ENCODE data around the gene ABT1.

Gene ABT1

DNA sequence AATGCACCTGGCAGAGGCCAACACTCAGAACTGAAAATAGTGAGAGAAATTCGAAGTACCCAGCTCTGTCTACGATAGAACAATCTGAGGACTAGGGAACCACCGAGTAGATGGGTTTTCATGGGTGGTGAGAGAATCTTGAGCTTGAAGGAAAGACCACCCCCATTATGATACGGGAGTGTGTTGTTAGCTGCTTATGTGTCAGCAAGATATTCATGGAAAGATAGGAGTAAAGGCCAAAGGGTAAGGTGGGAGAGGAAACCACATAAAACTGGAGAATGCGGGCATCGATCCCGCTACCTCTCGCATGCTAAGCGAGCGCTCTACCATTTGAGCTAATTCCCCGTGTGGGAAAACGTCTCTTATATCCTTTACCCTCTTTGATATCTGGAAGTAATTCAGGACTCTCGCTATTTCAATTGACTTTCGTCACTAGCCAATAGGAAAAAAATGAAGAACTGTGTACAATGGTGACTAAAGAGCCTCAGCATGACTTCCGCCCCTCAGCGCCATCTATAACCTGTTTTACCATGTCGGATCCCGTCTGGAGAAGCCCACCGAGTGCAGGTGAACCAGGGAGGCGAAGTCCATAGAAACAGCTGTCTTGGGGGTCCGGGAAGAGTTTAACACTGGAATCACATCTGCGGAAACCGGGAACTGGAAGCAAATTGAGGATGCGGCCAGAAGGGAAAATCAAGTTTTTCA lies 25.0 kb upstream of the ABT1 start:
- peak in 35 of 56 donors; percentile 6 to 69 (median 39) for DNase-seq

DNA sequence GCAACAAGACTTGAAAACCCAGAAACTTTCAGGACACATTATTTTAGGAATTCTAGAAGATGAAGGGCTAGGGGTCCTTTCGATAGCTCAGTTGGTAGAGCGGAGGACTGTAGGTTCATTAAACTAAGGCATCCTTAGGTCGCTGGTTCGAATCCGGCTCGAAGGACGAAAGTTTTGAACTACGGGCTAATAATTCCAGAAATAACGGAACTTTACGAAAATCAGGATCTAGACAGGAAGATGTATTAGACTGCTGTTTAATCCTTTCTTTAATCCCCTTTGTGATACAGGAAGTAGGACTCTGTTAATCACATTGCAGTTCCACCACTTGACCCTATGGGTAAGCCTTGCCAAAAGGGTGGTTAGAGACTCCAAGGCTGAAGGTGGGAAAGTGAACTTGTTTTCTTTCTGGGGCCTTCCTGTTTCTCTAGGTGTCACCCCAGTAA lies 21.2 kb upstream of the ABT1 start:
- DNase-seq: no peak

DNA sequence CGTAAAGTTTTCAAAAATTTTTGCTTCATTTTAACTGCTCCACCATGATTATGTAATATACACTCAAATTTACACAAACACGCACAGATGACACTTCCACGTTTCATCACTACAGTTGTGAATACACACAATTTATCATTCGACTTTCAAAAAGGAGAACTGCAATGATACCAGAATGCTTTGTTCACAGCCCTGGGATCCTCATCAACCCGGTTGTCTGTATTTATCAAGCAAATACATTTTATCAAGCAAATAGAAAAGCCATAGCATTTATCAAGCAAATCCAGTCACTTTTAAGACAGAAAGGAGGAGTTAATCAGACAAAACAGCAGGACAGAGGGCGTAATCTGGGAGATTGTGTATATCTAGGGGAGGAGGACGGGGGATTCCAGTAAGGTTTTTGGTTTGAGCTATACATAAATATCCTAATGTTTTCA lies 20.3 kb upstream of the ABT1 start:
- DNase-seq: no peak

DNA sequence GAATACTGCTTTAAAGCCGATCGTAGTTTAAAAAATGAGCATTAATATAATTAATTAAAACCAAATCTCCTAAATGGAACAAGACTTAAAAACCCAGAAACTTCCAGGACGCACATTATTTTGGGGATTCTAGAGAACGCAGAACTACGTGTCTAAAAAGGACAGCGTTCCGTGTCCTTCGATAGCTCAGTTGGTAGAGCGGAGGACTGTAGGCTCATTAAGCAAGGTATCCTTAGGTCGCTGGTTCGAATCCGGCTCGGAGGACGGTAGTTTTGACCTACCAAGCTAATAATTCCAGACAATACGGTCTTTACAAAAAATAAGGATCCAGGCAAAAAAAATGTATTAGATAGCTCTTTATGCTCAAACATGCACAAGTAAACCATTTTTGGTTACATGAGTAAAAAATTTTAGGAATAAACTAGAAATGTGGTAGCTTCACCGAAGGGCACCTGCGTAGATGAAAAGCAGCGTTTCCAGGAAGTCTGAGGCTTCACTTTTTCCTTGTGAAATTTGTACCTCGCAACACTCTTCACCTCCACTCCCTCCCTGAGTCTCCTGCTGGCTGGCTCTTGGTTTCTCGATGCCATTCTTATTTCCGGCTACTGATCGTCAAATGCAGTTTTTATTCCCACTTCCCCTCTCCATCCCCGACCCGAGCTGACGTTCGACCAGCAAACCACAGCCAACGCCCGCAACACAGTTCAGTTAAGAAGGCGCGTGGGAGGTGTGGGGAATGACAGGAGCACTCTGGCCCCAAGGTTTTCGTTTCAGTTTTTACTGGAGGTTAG lies 19.6 kb upstream of the ABT1 start:
- peak in 14 of 56 donors; percentile 1 to 36 (median 14) for DNase-seq

DNA sequence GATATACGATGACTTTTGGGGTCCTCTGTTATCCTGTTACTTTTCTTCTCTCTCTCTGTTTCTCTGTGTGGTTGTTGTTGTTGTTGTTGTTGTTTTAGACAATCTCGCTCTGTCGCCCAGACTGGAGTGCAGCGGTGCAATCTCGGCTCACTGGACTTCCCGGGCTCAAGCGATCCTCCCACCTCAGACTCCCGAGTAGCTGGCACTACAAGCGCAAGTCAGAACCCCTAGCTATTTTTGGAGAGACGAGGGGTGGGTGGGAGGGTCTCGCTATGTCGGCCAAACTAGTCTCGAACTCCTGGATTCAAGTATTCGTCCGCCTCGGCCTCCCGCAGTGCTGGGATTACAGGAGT lies 19.1 kb upstream of the ABT1 start:
- DNase-seq: no peak

DNA sequence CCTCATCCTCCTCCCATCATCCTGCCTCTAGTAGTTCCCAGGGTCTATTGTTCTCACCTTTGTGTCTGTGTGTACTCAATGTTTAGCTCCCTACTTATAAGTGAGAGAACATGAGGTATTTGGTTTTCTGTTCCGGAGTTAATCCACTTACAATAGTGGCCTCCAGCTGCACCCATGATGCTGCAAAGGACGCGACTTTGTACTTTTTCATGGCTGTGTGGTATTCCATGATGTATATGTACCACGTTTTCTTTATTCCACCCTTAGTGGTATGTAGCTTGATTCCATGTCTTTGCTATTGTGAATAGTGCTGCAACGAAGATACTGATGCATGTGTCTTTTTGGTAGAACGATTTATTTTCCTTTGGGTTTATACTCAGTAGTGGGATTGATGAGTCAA lies 18.5 kb upstream of the ABT1 start:
- DNase-seq: no peak

DNA sequence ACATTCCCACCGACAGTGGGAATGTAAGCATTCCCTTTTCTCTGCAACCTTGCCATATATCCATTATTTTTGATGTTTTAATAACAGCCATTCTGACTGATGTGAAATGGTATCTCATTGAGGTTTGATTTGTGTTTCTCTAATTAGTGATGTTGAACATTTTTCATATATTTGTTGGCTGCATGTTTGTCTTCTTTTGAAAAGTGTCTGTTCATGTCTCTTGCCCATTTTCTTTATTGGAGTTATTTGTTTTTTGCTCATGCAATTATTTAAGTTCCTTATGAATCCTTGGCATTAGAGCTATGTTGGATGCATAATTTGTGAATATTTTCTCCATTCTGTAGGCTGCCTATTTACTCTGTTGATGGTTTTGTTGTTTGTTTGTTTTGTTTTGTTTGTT lies 18.0 kb upstream of the ABT1 start:
- DNase-seq: no peak

DNA sequence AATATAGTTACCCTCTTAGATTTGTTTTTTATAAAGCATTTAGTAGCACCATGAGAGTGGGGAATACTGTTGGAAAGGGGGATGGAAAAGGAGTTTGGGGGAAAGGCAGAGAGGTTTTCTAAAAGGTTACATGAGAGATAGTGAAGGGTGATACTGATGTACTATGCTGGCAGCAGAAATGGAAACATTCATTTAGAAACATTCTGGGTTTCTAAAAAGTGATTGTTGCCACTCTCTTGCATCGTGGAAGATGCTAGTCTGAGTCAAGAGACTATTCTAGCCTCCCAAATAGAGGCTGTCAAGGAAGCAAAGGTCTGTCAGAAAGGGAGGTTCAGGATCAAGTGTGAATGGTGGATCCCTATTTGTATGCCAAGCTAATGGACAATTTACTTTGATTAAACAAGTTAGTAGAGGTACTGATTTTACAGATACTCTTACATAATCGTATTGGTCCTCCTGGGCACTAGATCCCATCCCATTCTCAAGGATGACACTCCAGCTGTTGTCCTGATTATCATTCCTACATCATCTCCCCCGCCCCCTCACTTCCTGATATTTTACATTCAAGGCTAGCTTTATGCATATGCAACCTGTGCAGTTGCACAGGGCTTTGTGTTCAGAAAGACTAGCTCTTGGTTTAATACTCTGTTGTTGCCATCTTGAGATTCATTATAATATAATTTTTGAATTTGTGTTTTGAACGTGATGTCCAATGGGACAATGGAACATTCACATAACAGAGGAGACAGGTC lies 15.4 kb upstream of the ABT1 start:
- no peak for DNase-seq

DNA sequence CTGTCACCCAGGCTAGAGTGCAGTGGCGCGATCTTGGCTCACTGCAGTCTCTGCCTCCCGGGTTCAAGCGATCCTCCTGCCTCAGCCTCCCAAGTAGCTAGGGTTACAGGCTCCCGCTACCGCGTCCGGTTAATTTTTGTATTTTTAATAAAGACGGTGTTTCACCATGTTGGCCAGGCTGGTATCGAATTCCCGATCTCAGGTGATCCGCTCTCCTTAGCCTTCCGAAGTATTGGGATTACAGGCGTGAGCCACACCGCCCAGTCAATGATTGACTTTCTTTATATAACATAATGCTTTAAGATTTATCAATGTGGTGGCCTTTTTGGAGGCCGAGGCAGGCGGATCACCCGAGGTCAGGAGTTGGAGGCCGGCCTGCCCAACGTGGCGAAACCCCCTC lies 7.8 kb upstream of the ABT1 start:
- DNase-seq: no peak

DNA sequence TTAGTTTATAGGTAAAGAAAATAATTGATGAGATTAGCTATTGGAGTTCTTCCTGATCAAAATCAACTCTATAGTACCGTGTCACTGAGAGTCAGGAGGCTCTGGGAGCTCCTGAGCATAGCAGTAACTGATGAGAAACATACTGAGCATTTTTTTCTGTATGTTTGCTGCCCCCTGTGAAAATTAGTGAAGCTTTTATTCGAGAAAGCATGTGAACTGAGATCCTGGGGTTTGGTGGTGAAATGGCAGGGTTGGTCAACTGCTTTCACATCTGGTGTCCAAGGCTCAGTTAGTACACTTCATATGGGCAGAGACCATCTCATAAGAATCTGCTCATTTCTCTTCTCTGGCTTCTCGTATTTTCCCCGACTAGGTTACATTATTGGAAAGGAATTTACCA lies 4.1 kb upstream of the ABT1 start:
- DNase-seq: no peak

DNA sequence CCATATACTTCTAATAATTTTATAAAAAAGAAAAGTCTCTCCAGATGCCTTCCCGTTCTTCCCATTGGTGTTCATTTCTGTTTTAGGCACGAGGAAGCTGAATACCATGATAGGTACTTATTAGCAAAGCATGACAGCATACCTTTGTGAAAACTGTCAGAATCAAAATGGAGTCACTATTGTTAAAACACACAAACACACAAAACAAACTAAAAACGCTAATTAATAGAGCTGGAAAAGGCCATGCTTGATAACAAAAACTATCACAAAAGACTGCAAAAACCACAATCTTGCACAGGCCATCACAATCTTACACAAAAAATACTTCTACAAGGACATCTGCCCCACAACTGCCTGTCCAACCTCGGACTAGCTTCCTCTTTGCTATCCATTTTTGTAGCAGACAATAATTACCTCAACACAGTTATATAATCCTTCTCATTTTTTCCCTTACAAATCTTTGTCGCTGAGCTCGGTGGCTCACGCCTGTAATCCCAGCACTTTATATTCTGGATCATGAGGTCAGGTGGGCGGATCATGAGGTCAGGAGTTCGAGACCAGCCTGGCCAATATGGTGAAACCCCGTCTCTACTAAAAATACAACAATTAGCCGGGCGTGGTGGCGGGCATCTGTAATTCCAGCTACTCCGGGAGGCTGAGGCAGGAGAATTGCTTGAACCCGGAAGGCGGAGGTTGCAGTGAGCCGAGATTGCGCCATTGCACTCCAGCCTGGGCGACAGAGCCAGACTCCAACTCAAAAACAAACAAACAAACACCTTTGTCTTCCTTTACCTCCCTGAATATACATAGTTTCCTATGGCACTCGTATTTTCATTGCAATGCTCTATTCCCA lies 3.2 kb upstream of the ABT1 start:
- no peak for DNase-seq

DNA sequence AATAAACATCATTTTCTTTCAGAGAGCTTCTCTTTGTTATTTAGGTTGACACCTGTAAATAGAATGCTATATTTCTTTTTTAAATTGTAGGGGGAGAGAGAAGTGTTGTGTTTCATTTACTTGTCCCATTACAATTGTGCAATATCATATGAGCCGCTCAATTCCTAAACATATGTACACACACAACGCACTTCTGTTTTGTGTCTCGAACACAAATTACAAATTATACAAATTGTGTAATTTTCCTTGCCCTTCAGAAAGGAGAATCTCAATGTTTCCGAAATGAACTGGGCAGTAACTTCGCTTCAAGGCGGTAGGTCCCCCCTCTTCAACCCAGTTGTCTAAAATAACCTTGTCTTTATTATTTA lies 2.6 kb upstream of the ABT1 start:
- no peak for DNase-seq

DNA sequence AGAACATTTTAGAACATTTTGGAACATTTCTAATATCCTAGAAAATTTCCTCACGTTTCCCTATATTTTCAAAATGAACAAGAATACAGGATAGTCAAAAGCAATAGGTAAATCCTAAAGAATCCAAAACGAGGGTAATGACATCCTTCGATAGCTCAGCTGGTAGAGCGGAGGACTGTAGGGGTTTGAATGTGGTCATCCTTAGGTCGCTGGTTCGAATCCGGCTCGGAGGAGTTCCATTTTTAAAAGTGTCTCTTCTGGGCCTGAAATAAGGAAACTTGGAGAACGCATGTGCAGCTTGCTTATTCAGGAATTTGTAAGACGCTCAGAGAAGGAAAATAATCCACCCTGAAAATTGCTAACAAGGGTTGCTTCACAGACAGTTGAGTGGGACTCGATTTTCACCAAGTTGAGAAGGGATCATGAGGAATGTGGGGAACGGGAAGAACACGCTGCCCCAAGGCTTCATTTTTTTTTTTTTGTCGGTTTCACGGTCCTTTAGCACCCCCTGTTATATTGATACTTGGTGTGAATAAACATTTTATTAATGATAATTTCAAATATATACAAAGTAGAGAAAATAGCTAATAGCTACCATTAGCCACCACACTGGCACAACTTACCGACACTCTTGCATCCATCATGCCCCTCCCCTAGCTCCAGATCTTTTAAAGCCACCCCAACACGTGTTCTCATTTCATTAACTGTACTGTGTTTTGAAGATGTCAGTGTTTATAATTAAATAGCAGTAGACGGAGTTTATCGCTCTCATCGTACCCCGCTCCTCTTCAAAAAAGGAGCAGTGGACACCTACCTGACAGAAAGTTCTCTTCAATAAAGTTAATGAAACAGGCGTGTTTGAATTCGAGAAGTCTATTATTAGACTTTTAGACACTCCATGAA lies 1.8 kb upstream of the ABT1 start:
- DNase-seq: peak in 8 of 56 donors; percentile 6 to 13 (median 9)

DNA sequence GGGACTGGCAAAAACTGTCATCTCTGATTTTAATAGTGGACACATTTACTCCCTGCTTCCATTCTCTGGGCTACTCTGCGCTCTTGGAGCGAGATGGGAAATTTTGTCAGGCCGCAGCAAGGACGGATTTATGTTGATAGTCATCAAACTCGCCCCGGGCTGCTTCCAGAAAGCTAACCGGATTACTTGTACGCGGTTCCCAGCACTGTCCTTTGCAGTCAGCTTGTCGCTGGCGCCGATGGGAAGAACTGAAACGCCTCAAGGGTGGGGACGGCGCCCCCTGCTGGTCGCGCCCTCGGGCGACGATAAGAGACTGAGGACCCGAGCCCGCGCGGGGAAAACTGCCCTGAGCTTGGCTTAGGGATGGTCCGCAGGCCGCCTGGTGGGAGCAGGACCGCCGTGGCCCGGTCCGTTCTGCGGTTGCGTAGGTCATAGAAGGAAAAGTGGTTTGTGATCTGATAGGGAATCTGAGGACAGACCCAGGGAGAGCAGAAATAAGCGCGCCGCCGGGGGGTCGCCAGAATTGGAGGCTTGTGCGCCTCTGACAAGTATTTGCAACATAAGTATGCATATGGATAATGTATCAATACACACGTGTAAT lies 984 bp upstream of the ABT1 start:
- peak in 55 of 56 donors; percentile 26 to 94 (median 76) for DNase-seq

DNA sequence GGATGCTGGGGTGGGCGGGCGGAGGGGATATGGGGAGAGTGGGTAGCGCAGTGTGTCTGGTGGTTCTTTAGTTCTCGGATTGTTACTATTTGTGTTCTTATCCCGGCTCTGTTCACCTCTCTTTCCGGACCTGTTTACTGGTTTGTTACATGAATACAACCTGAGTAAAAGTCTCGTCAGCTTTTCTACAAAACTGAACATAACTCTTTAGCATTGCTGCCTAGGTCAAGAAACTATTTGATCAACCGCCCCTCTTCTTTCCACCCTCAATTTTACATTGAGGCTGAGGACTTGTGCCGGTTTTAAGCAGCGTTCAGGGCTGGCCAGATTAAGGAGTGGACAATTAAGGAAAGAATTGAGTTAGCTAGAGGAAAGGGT lies 625 bp downstream of the ABT1 start:
- DNase-seq: no peak

DNA sequence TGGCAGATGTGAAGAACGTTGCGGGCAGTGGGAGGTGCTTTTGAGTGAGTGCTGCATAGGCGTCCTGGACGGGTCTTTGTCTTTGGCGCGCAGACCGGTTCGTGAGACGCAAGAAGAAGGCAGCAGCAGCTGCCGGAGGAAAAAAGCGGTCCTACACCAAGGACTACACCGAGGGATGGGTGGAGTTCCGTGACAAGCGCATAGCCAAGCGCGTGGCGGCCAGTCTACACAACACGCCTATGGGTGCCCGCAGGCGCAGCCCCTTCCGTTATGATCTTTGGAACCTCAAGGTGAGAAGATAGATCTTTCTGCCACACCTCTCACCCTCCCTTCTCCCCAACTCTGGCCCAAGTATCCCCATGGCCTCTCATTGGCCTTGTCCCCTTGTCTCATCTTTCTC lies 1.1 kb downstream of the ABT1 start:
- DNase-seq: no peak

DNA sequence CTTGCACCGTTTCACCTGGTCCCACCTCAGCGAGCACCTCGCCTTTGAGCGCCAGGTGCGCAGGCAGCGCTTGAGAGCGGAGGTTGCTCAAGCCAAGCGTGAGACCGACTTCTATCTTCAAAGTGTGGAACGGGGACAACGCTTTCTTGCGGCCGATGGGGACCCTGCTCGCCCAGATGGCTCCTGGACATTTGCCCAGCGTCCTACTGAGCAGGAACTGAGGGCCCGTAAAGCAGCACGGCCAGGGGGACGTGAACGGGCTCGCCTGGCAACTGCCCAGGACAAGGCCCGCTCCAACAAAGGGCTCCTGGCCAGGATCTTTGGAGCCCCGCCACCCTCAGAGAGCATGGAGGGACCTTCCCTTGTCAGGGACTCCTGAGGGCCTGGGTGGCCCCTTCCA lies 1.5 kb downstream of the ABT1 start:
- DNase-seq: no peak

DNA sequence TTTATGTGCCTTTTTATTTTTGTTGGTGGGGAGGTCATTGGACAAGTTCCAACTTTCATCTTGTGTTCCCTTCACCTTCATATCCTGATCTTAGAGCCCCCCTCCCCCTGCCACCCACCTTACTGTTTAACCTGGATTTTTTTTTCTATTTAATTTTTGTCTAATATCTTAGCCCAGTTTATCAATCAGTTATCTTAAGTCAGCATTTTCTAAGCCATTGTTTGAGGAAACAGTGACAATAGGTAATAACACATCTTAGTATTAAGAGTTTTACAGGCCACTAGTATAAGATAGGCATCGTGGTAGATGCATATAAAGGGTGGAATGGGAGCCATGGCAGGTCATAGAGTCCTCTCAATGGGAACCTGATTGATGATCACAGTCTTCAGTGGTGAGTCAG lies 2.4 kb downstream of the ABT1 start:
- DNase-seq: no peak

DNA sequence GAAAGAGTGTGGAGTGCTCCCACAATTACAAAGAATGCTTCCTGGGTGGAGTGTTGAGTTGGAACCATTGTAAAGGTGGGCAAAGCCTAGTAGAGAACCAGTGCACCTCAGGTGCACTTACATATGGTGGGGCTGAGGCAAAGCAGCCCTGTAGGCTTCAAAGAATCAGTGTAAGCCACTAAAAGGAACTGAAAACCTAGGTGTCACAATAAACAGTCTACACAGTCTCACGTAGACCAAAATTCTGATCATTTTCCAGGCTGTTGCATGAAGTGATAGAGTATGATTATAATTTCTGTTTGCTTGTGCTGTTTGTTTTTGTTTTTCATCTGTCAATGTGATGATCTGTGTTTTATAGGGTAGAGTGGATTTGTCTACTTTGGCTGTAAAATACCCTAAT lies 2.8 kb downstream of the ABT1 start:
- no peak for DNase-seq

DNA sequence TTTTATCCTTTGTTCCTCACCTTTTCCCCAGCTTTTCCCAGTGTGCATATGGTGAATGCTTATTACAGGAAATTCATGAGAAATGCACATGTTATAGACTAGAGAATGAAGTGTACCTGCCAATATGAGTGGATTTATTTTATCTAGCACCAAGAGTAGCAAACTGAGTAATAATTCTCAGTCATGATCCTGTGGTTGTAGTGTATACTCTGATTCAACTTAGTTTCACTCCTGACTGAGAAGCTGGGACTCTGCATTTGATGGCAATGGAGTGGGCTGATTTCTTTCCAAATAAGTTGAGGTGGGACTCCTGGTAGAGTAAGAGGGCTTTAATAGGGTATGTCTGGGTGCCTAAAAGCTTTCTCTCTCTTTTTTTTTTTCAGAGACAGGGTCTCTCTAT lies 4.0 kb downstream of the ABT1 start:
- DNase-seq: no peak
